22Rv1 (cell line): Measurements from ENCODE around the gene IMMP2L.

ENCODE experiments used
- ZFX ChIP-seq: fragments of 450-650 bp; IDR thresholded peaks from 2 replicates; pipeline ENCODE4 v1.6.1; 2017; ENCODE audit warnings: antibody characterized with exemption, borderline replicate concordance
- TF ChIP-seq, protein P1 (sequence below): fragments of 450-650 bp; IDR thresholded peaks from 2 replicates; pipeline ENCODE4 v1.5.1; 2017; ENCODE audit warnings: mild to moderate bottlenecking

DNA sequence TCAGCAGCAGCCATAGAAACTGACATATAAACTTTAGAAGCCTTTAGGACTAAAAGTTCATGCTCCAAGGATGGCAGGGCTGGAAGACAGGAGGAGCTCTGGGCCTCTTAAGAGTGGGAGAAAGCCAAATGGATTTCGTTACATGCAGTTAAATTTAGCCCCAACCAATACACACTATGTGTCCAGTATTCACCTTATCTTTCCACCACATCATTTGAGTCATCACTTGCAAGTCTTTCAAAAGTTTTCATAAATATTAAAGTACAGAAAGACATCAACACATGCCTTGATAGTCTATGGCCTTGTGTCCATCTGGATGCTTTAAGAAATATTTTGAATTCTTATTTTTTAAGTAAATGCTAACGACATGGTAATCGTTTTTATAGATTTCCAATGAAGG is 863.7 kb downstream of the IMMP2L start:
- TF ChIP-seq ZFX: no peak
- TF ChIP-seq, protein P1, sequence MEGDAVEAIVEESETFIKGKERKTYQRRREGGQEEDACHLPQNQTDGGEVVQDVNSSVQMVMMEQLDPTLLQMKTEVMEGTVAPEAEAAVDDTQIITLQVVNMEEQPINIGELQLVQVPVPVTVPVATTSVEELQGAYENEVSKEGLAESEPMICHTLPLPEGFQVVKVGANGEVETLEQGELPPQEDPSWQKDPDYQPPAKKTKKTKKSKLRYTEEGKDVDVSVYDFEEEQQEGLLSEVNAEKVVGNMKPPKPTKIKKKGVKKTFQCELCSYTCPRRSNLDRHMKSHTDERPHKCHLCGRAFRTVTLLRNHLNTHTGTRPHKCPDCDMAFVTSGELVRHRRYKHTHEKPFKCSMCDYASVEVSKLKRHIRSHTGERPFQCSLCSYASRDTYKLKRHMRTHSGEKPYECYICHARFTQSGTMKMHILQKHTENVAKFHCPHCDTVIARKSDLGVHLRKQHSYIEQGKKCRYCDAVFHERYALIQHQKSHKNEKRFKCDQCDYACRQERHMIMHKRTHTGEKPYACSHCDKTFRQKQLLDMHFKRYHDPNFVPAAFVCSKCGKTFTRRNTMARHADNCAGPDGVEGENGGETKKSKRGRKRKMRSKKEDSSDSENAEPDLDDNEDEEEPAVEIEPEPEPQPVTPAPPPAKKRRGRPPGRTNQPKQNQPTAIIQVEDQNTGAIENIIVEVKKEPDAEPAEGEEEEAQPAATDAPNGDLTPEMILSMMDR: no peak
